Endothelial cell of umbilical vein (primary cell): ENCODE data around the gene SHROOM2.

Experiments
- EZH2 ChIP-seq: IDR thresholded peaks from 2 replicates; pipeline ENCODE4 v1.6.1; 2012; ENCODE audit warnings: borderline replicate concordance, low read depth, mild to moderate bottlenecking, moderate library complexity, low read length, inconsistent platforms; ENCODE audit not compliant: severe bottlenecking
- JUN ChIP-seq: IDR thresholded peaks from 2 replicates; pipeline ENCODE4 v1.6.1; 2011; ENCODE audit warnings: borderline replicate concordance, low read depth; ENCODE audit not compliant: insufficient read length, insufficient read depth
- POLR2A ChIP-seq: IDR thresholded peaks from 2 replicates; pipeline ENCODE4 v1.6.1; 2012; ENCODE audit warnings: low read depth, mild to moderate bottlenecking, control low read depth, low read length
- POLR2AphosphoS5 ChIP-seq: IDR thresholded peaks from 2 replicates; pipeline ENCODE4 v1.6.1; 2012; ENCODE audit warnings: low read depth, mild to moderate bottlenecking, control low read depth, low read length, moderate library complexity; ENCODE audit not compliant: insufficient read depth
- TF ChIP-seq, protein P1 (sequence below), 2 donors: IDR thresholded peaks; 1 replicate in 1 of 2; 2 replicates in 1 of 2; pipeline ENCODE4 v1.5.1; 2011; ENCODE audit warnings: low read length in 2 of 2, mild to moderate bottlenecking in 2 of 2, moderate library complexity in 2 of 2, control low read depth in 1 of 2, inconsistent platforms in 1 of 2, low read depth in 1 of 2; ENCODE audit not compliant: insufficient read depth in 1 of 2; ENCODE audit errors: extremely low read depth in 1 of 2
- TF ChIP-seq, protein P2 (sequence below): IDR thresholded peaks from 2 replicates; pipeline ENCODE4 v1.6.1; 2011; ENCODE audit not compliant: insufficient read depth, insufficient read length

DNA sequence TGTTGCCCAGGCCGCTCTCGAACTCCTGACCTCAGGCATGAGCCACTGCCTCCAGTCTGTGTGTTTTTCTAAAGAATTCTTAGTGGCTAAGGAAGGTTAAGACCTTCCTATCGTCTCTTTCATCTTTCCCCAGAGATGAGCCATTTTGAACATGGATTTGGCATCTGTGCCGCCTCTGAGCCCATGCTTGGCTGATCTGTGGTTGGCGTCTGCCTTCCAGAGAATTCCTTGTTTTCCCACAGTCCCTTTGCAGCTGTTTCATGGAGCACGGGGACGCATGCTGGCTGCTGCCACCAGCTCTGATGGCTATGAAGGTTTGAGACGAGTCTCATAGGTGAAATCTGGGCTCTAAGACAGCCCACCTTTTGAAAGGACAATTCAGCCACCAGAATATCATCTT lies 60.4 kb downstream of the SHROOM2 start:
- TF ChIP-seq POLR2A (no peak), EZH2 (no peak), JUN (no peak), POLR2AphosphoS5 (no peak)
- TF ChIP-seq, protein P1, sequence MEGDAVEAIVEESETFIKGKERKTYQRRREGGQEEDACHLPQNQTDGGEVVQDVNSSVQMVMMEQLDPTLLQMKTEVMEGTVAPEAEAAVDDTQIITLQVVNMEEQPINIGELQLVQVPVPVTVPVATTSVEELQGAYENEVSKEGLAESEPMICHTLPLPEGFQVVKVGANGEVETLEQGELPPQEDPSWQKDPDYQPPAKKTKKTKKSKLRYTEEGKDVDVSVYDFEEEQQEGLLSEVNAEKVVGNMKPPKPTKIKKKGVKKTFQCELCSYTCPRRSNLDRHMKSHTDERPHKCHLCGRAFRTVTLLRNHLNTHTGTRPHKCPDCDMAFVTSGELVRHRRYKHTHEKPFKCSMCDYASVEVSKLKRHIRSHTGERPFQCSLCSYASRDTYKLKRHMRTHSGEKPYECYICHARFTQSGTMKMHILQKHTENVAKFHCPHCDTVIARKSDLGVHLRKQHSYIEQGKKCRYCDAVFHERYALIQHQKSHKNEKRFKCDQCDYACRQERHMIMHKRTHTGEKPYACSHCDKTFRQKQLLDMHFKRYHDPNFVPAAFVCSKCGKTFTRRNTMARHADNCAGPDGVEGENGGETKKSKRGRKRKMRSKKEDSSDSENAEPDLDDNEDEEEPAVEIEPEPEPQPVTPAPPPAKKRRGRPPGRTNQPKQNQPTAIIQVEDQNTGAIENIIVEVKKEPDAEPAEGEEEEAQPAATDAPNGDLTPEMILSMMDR (IDR thresholded peaks at IDR 0.05; ENCODE audit: extremely low read depth in 1 of 2, insufficient read depth in 1 of 2, low read depth in 1 of 2, low read length in 2 of 2), result no peak
- TF ChIP-seq, protein P2, sequence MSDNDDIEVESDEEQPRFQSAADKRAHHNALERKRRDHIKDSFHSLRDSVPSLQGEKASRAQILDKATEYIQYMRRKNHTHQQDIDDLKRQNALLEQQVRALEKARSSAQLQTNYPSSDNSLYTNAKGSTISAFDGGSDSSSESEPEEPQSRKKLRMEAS, result no peak
